Activated CD4-positive, alpha-beta T cell treated with anti-CD3 and anti-CD28 coated beads, Interleukin-10, Interleukin-2, amounts not matched to agents 100 ng/mL and 50 ng/mL, durations not matched to agents 16 hours and 8 hours (primary cell): ENCODE results near the gene PPP1R9B.
A peak's percentile ranks its signal among the peaks of the same experiment; 100 is the strongest.

Experiments used
- DNase-seq: peaks from one replicate; pipeline ENCODE4 v3.0.0-alpha.2; 2020

PPP1R9B gene

GRCh38 chr17:50139950-50140885 lies 10.3 kb downstream of the PPP1R9B start:
- DNase-seq = peak; percentile 86

- DNase-seq = no peak
These were observed 11.2 kb downstream of the PPP1R9B start for GRCh38 chr17:50139185-50139783.

GRCh38 chr17:50137042-50137441 lies 13.4 kb downstream of the PPP1R9B start:
- no peak for DNase-seq

- DNase-seq = no peak
These were observed 14.3 kb downstream of the PPP1R9B start for GRCh38 chr17:50136096-50136687.

- DNase-seq = no peak
These were observed 15.0 kb downstream of the PPP1R9B start for GRCh38 chr17:50135316-50136095.

GRCh38 chr17:50134206-50135110 lies 16.0 kb downstream of the PPP1R9B start:
- DNase-seq = no peak

DNA sequence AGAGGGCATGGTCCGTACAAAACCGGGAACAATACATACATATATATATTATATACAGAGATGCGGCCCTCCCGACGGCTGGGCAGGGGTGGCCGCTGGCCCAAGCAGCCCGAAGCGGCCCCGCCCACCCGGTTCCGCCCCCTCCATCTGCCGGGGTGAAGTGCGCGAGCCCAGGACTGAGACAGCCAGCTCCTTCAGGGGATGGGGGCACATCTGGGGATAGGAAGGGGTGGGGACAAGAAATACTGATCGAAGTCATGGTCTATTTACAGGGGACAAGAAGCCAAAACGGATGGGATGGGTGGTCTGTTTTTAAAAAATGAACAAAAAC lies 16.7 kb downstream of the PPP1R9B start:
- DNase-seq = no peak

- DNase-seq = no peak
These were observed 17.3 kb downstream of the PPP1R9B start for GRCh38 chr17:50133028-50133768.

GRCh38 chr17:50132104-50132794 lies 18.2 kb downstream of the PPP1R9B start:
- no peak for DNase-seq

- DNase-seq = no peak
These were observed 19.7 kb downstream of the PPP1R9B start for GRCh38 chr17:50130559-50131305.

DNA sequence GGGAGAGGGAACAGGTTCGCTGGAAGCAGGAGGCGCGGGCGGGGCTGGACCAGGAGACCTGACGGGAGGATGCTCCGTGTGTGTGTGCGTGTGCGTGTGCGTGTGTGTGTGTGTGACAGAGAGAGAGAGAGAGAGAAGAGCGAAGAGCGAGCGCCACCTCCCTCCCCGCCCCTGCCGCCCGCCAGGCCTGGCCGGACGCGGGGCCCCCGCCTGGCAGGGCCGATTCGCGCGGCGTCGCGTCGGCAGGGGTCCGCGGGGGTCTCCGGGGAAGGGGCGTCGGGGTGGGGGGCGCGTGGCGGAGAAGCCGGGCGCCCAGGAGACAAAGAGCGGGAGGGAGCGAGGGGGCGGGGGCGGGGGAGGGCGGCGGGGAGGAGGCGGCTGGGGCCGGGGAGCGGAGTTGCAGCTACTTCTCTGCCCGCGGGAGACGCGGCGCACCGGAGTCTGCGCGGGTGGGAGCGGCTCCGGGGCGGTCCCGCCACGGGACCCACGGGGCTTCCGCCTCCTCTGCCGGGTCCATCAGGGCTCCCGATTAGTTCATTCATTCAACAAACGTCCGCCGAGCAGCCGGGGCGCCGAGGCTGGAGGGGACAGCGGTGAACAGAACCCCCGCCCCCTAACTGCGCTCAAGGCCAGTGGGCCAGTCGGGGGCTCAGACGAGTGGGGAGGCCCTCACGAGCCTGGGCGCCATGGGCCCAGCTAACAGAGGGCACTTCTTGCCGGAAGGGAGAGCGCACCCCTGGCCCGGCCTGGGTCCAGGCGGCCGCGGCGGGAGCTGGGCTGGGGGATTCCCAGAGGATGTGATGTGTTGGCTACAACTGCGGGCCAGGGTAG lies 20.5 kb downstream of the PPP1R9B start, which contains the start of gene SAMD14:
SAMD14 (minus strand) TSS at position 433 of the 831 bp plus-strand sequence. CDS start 5,201 bp downstream, outside the sequence.
- DNase-seq = peak; percentile 30

DNA sequence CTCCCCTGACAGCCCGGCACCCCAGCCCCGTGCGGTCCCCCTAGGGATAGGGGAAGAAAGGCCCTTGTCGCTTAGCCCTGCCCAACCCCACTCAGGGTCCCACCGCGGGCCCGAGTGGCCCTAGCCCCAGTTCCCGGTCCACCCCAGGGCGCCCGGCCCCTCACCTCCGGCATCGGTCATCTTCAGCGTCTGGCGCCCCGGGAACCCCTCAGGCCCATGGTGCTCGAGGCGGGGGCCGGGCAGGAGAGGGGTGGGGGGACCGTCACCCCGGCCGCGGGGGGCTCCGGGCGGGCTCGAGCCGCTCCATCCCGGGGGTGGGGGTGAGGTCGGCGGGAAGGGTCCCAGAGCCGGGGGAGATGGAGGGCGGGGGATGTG lies 21.1 kb downstream of the PPP1R9B start:
- no peak for DNase-seq

- DNase-seq = no peak
These were observed 21.8 kb downstream of the PPP1R9B start for GRCh38 chr17:50128441-50129352.

DNA sequence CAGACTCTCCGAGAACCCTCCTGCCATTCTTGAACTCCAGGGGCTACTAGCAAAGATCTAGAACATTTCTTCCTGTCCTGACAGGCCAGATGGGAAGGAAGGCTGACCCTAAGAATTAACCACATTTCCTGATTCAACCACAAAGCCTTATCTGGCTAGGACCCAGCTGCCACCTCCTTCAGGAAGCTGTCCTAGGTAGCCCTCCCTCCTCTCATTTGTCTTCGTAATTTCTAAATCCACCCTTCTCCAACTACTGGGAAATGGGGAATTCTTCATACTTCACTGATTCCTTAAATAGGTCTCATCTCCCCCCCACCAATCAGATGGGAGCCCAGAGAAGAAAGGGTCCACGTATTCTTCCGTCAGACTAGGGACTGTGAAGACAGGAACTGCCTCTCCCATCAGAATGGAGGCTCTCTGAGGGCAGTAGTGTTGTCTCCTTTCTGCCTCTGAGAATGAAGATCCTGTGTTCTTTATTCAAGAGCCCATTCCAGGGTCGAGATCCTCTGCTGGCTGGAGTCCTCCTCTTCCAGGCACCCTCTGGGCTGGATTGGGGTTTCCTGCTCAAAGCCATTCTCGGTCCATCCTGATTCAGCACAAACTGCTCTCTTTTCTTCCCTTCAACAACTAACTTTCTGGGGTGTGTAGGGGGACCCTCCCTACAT lies 22.6 kb downstream of the PPP1R9B start:
- DNase-seq = no peak

- no peak for DNase-seq
These were observed 25.0 kb downstream of the PPP1R9B start for GRCh38 chr17:50125420-50125997.

- DNase-seq = no peak
These were observed 26.7 kb downstream of the PPP1R9B start for GRCh38 chr17:50123649-50124349.
